Measurements from ENCODE around the gene TPTE2. TPM values are rescaled to one million over a fixed set of nuclear protein-coding genes. Genes with fewer than 3 reads are reported as not detected.
A peak's percentile ranks its signal among the peaks of the same experiment; 100 is the strongest.

TPTE2 gene
- total and polyA plus RNA-seq, 3 experiments from 2014 or later = not detected

GRCh38 chr13:19597523-19597922 is 36.2 kb upstream of the TPTE2 start:
- no peaks in the 10 kb centered on the region for H3K9me3 ChIP-seq (ENCODE audit: low read length)

GRCh38 chr13:19596960-19597361 is 35.6 kb upstream of the TPTE2 start:
- no peak for DNase-seq
- H3K9me3 Mint-ChIP-seq = peaks cover 0 to 5% (median 0%) of the 10 kb centered on the region in 5 donors
- POLR2A ChIA-PET = no interaction called here
- Histone ChIP-seq H3K27ac (ENCODE audit: low read depth, low read length) (no peak overlapping the region), H3K9me3 (ENCODE audit: low read length) (no peaks in the 10 kb centered on the region), H3K4me3 (ENCODE audit: low read length) (no peak overlapping the region), H3K36me3 (ENCODE audit: insufficient read depth, low read length) (no peaks in the 10 kb centered on the region), H3K4me1 (ENCODE audit: insufficient read depth, low read length) (no peaks in the 10 kb centered on the region), H3K27me3 (ENCODE audit: insufficient read depth, low read length, poor library complexity, severe bottlenecking) (no peaks in the 10 kb centered on the region)
- no peaks in the 10 kb centered on the region for H3K4me1 Mint-ChIP-seq
- CTCF ChIA-PET = no interaction called here
- peaks cover 48 to 51% of the 10 kb centered on the region in 2 donors for H3K27me3 Mint-ChIP-seq
- H3K27ac Mint-ChIP-seq = no peak overlapping the region
- H3K36me3 Mint-ChIP-seq = peaks cover 0 to 13% (median 0%) of the 10 kb centered on the region in 3 donors
- no peak overlapping the region for H3K4me3 Mint-ChIP-seq

More at GRCh38 chr13:19597523-19597922, 36.2 kb upstream of the TPTE2 start:
- H3K27ac Mint-ChIP-seq = no peak overlapping the region
- peaks cover 0 to 5% (median 0%) of the 10 kb centered on the region in 5 donors for H3K9me3 Mint-ChIP-seq
- H3K4me1 Mint-ChIP-seq = peaks cover 0 to 2% (median 0%) of the 10 kb centered on the region in 3 donors
- H3K4me1 ChIP-seq (ENCODE audit: insufficient read depth, low read length) = no peaks in the 10 kb centered on the region
- peaks cover 51 to 52% of the 10 kb centered on the region in 2 donors for H3K27me3 Mint-ChIP-seq
- peaks cover 0 to 13% (median 0%) of the 10 kb centered on the region in 3 donors for H3K36me3 Mint-ChIP-seq
- H3K27me3 ChIP-seq (ENCODE audit: insufficient read depth, low read length, poor library complexity, severe bottlenecking) = peaks cover 1% of the 10 kb centered on the region
- no peak overlapping the region for H3K27ac ChIP-seq (ENCODE audit: low read depth, low read length)
- ChIA-PET CTCF (no interaction called here), POLR2A (no interaction called here)
- no peak overlapping the region for H3K4me3 ChIP-seq (ENCODE audit: low read length)
- H3K36me3 ChIP-seq (ENCODE audit: insufficient read depth, low read length) = no peaks in the 10 kb centered on the region
- H3K4me3 Mint-ChIP-seq = no peak overlapping the region
- no peak for DNase-seq

DNA sequence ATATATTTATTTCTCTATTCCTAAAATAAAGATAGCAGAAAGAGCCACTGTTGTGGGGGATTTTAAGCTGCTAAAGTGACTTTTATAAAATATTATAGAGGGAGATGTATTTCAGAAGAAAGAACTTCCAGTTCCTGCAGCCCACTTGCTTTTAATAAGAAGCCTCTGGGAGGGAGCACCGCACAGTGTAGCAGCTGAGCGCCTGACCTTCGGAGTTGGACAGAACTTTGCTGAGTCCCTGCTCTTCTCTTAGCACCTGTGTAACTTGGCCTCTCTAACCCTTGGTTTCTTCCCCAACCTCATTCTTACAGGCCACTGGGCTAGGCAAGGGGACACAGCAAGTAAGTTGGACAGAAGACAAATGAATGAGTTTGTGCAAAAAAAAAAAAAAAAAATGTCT is 34.8 kb upstream of the TPTE2 start:
- Mint-ChIP-seq H3K36me3 (peaks cover 0 to 13% (median 0%) of the 10 kb centered on the region in 3 donors), H3K4me1 (no peaks in the 10 kb centered on the region), H3K27ac (no peak overlapping the region), H3K4me3 (no peak overlapping the region), H3K27me3 (peaks cover 47 to 48% of the 10 kb centered on the region in 2 donors), H3K9me3 (peaks cover 0 to 5% (median 0%) of the 10 kb centered on the region in 5 donors)
- H3K27ac ChIP-seq (ENCODE audit: low read depth, low read length) = no peak overlapping the region
- H3K27me3 ChIP-seq (ENCODE audit: insufficient read depth, low read length, poor library complexity, severe bottlenecking) = no peaks in the 10 kb centered on the region
- no peak for DNase-seq
- no peaks in the 10 kb centered on the region for H3K9me3 ChIP-seq (ENCODE audit: low read length)
- H3K36me3 ChIP-seq (ENCODE audit: insufficient read depth, low read length) = no peaks in the 10 kb centered on the region
- no peak overlapping the region for H3K4me3 ChIP-seq (ENCODE audit: low read length)
- no peaks in the 10 kb centered on the region for H3K4me1 ChIP-seq (ENCODE audit: insufficient read depth, low read length)
- CTCF ChIA-PET = no interaction called here
- POLR2A ChIA-PET = no interaction called here

DNA sequence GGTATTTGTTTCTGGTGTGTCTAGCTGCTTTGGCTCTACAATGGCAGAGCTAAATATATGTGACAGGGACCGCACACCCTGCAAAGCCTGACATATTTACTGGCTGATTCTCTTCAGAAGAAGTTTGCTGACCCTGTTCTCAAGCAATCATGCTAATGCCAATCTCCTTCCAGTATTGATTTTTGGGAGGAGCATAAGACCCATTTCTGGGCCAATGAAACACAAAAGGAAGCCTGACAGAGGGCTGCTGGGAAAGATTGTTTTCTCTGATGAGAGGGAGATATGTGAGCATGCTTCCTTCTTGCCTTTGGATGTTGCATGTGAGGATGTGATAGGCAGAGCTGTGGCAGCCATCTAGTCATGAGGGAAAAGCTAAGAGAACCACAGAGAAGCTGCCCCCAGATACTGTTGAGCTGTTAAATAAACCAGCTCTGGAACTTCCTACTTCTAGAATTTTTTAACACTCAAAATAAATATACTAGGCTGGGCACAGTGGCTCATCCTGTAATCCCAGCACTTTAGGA is 31.4 kb upstream of the TPTE2 start:
- Mint-ChIP-seq H3K9me3 (peaks cover 0 to 5% (median 0%) of the 10 kb centered on the region in 5 donors), H3K27me3 (peaks cover 23 to 24% of the 10 kb centered on the region in 2 donors), H3K27ac (no peak overlapping the region), H3K36me3 (peaks cover 0 to 6% (median 0%) of the 10 kb centered on the region in 3 donors), H3K4me3 (no peak overlapping the region), H3K4me1 (peaks cover 3 to 5% (median 5%) of the 10 kb centered on the region in 3 donors)
- ChIA-PET CTCF (no interaction called here), POLR2A (no interaction called here)
- Histone ChIP-seq H3K4me1 (ENCODE audit: insufficient read depth, low read length) (peaks cover 7% of the 10 kb centered on the region), H3K36me3 (ENCODE audit: insufficient read depth, low read length) (no peaks in the 10 kb centered on the region), H3K9me3 (ENCODE audit: low read length) (no peaks in the 10 kb centered on the region), H3K4me3 (ENCODE audit: low read length) (no peak overlapping the region), H3K27me3 (ENCODE audit: insufficient read depth, low read length, poor library complexity, severe bottlenecking) (no peaks in the 10 kb centered on the region), H3K27ac (ENCODE audit: low read depth, low read length) (no peak overlapping the region)
- no peak for DNase-seq

- no peaks in the 10 kb centered on the region for H3K9me3 ChIP-seq (ENCODE audit: low read length)
- Mint-ChIP-seq H3K9me3 (peaks cover 0 to 5% (median 0%) of the 10 kb centered on the region in 5 donors), H3K4me1 (peaks cover 12 to 14% (median 14%) of the 10 kb centered on the region in 3 donors), H3K4me3 (no peak overlapping the region), H3K36me3 (peaks cover 0 to 9% (median 0%) of the 10 kb centered on the region in 3 donors), H3K27me3 (peaks cover 16 to 17% of the 10 kb centered on the region in 2 donors), H3K27ac (no peak overlapping the region)
- POLR2A ChIA-PET = no interaction called here
- H3K27me3 ChIP-seq (ENCODE audit: insufficient read depth, low read length, poor library complexity, severe bottlenecking) = no peaks in the 10 kb centered on the region
- no peak overlapping the region for H3K4me3 ChIP-seq (ENCODE audit: low read length)
- DNase-seq = no peak
- no peak overlapping the region for H3K27ac ChIP-seq (ENCODE audit: low read depth, low read length)
- H3K36me3 ChIP-seq (ENCODE audit: insufficient read depth, low read length) = no peaks in the 10 kb centered on the region
- CTCF ChIA-PET = no interaction called here
- peaks cover 16% of the 10 kb centered on the region for H3K4me1 ChIP-seq (ENCODE audit: insufficient read depth, low read length)
Measured at GRCh38 chr13:19591864-19592263, 30.5 kb upstream of the TPTE2 start.

DNA sequence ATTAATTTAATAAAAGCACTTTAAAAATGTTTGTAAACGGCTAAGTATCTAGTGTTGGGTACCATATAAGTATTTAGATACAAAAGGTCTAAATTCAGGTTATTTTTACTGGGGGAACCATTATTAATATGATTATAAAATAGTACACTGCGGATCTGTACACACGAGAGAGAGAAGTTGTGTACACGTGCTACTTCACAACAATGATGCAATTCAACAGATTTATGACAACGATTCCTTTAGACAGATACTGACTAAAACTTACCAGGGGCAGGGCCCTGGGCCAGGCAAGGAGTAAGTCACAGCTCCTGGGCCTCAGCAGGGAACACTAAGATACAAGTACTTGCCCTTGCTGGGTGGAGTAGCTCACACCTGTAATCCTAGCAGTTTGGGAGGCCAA is 29.1 kb upstream of the TPTE2 start:
- CTCF ChIA-PET = no interaction called here
- Mint-ChIP-seq H3K4me3 (no peak overlapping the region), H3K27ac (no peak overlapping the region), H3K9me3 (peaks cover 0 to 4% (median 3%) of the 10 kb centered on the region in 5 donors), H3K36me3 (peaks cover 0 to 8% (median 0%) of the 10 kb centered on the region in 3 donors), H3K27me3 (peaks cover 5 to 7% of the 10 kb centered on the region in 2 donors), H3K4me1 (peaks cover 19 to 25% (median 25%) of the 10 kb centered on the region in 3 donors)
- Histone ChIP-seq H3K27me3 (ENCODE audit: insufficient read depth, low read length, poor library complexity, severe bottlenecking) (no peaks in the 10 kb centered on the region), H3K27ac (ENCODE audit: low read depth, low read length) (no peak overlapping the region), H3K36me3 (ENCODE audit: insufficient read depth, low read length) (no peaks in the 10 kb centered on the region), H3K4me3 (ENCODE audit: low read length) (no peak overlapping the region), H3K4me1 (ENCODE audit: insufficient read depth, low read length) (peaks cover 21% of the 10 kb centered on the region), H3K9me3 (ENCODE audit: low read length) (no peaks in the 10 kb centered on the region)
- POLR2A ChIA-PET = no interaction called here
- no peak for DNase-seq

GRCh38 chr13:19589312-19589711 is 28.0 kb upstream of the TPTE2 start:
- Mint-ChIP-seq H3K9me3 (peaks cover 0 to 6% (median 0%) of the 10 kb centered on the region in 5 donors), H3K36me3 (peaks cover 0 to 5% (median 0%) of the 10 kb centered on the region in 3 donors), H3K27me3 (peaks cover 3 to 9% of the 10 kb centered on the region in 2 donors), H3K4me3 (no peak overlapping the region), H3K4me1 (peaks cover 19 to 25% (median 25%) of the 10 kb centered on the region in 3 donors), H3K27ac (peak overlapping the region in 2 of 8 donors; percentile 40 to 59)
- Histone ChIP-seq H3K9me3 (ENCODE audit: low read length) (no peaks in the 10 kb centered on the region), H3K4me3 (ENCODE audit: low read length) (no peak overlapping the region), H3K27ac (ENCODE audit: low read depth, low read length) (no peak overlapping the region), H3K36me3 (ENCODE audit: insufficient read depth, low read length) (no peaks in the 10 kb centered on the region), H3K27me3 (ENCODE audit: insufficient read depth, low read length, poor library complexity, severe bottlenecking) (no peaks in the 10 kb centered on the region), H3K4me1 (ENCODE audit: insufficient read depth, low read length) (peaks cover 21% of the 10 kb centered on the region)
- ChIA-PET CTCF (no interaction called here), POLR2A (no interaction called here)
- DNase-seq = no peak

DNA sequence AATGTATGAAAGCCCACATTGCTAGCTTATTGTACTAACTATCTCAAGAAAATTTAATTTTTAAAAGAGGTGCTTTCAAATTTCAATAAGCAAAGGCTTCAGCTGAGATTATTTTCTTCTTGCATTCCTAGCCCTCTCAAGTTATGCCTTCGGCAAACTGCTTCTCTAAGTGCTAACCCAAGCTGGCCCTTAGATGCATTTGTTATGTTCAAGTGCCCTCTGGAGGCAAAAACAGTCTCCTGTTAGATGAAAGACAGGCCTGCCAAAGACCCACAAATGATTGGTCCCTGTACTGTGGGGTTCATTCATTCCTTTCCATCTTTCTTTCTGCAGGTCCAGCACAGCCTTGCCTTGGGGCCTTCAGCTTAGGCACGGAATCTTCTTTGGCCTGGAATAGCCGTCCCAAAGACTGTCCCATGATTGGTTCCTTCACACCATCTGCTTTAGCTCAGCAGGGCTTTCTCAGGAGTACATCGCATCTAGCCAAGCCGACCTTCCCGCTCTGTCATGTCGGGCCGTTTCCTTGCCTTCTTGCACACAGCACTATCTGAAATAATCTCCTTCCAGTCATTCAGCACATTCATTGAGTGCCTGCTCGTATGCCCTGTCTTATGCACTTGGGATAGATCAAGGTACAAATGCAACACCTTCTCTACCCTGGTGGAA is 26.4 kb upstream of the TPTE2 start:
- H3K4me1 Mint-ChIP-seq = peaks cover 19 to 25% (median 25%) of the 10 kb centered on the region in 3 donors
- Histone ChIP-seq H3K27ac (ENCODE audit: low read depth, low read length) (no peak overlapping the region), H3K36me3 (ENCODE audit: insufficient read depth, low read length) (no peaks in the 10 kb centered on the region), H3K4me3 (ENCODE audit: low read length) (no peak overlapping the region), H3K27me3 (ENCODE audit: insufficient read depth, low read length, poor library complexity, severe bottlenecking) (no peaks in the 10 kb centered on the region), H3K9me3 (ENCODE audit: low read length) (no peaks in the 10 kb centered on the region), H3K4me1 (ENCODE audit: insufficient read depth, low read length) (peaks cover 21% of the 10 kb centered on the region)
- peaks cover 6 to 7% of the 10 kb centered on the region in 2 donors for H3K27me3 Mint-ChIP-seq
- CTCF ChIA-PET = interaction anchor here (0.8 to 1.0 kb wide), 3 partner anchors 23 to 301 kb away, joined by 3 to 4 read pairs (median 3); partner anchors contain the start of gene PSPC1
- H3K9me3 Mint-ChIP-seq = peaks cover 7 to 14% (median 8%) of the 10 kb centered on the region in 5 donors
- peaks cover 0 to 19% (median 0%) of the 10 kb centered on the region in 3 donors for H3K36me3 Mint-ChIP-seq
- peak overlapping the region; percentile 69 to 83 (median 82) for H3K4me3 Mint-ChIP-seq
- DNase-seq = peak in 2 of 5 donors; percentile 21 to 34
- H3K27ac Mint-ChIP-seq = peak overlapping the region; percentile 59 to 99 (median 88)
- POLR2A ChIA-PET = no interaction called here
